HepG2 (cell line): Measurements from ENCODE around the gene B4GALT1.

ENCODE experiments used
- CREB1 ChIP-seq, 2 experiments: fragments of 450-650 bp in 1 of 2; IDR thresholded peaks; 2 replicates each; pipeline ENCODE4 v1.6.1; 2016 to 2017; ENCODE audit warnings: control low read depth in 1 of 2, mild to moderate bottlenecking in 1 of 2, missing compliant biosample characterization in 1 of 2, missing genetic modification characterization in 1 of 2
- GATA4 ChIP-seq: sonication (generic); IDR thresholded peaks from 2 replicates; pipeline ENCODE4 v1.6.1; 2016; ENCODE audit warnings: antibody characterized with exemption, low read depth, borderline replicate concordance

DNA sequence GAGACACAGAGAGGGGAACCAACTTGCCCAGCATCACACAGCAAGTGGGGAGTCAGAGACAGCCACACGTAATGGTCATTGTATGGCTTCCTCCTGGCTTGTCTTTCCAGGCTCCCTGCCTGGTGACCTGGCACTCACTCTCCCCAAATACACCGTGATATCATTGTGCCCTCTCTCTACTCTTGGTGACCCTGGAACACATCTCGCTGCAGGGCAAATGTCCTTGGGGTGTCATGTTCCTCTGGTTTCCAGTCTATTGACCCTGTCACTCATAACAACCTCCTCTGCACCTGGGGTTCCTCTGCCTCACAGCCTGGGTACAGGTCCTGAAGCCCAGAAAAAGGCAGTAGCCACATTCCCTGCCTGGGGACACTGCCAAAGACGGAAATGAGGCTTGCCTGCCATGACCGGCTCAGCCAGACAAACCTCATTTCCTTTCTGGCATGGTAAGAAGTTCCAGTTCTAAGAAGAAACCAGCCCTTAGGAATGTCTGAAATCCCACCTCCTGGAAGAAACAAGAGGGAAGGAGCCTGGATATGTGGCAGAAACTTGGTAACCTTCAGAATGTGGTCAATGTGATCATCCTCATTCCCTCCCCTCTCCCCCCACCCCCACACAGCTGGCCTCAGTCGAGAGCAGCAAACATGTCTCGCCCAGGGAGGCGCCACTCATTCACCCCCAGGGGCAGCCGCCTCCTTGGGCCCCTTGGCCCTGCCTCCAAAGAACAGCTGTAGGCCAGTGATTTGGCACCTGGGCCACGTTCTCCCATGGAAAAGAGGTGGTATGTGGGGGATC lies 60.1 kb downstream of the B4GALT1 start:
- TF ChIP-seq CREB1 (IDR thresholded peaks at IDR 0.05) (no peak), CREB1 (CRISPR knock-in tag; IDR thresholded peaks at IDR 0.05) (no peak), GATA4 (no peak)
